Activated CD4-positive, alpha-beta T cell treated with anti-CD3 and anti-CD28 coated beads, Interleukin-2, amount 50 U/mL, for 16 hours (primary cell): Measurements from ENCODE around the gene HTR5A.
"Not testable (repeated sequence)": the region's sequence is repeated elsewhere in the genome, so short reads cannot be mapped to it uniquely, and the experiment has no call there.

Source experiments
- DNase-seq: peaks from one replicate; pipeline ENCODE4 v3.0.0-alpha.2; 2020

HTR5A gene

GRCh38 chr7:155069992-155070751 lies at the start of gene HTR5A:
HTR5A (plus strand) TSS chr7:155070324; CDS start chr7:155070900, 576 bp downstream.
- DNase-seq: peak; percentile 80

GRCh38 chr7:155020996-155021395 lies 49.1 kb upstream of the HTR5A start:
- DNase-seq: no peak

- no peak for DNase-seq
Measured at GRCh38 chr7:155021699-155022145, 48.4 kb upstream of the HTR5A start.

GRCh38 chr7:155027879-155028278 lies 42.2 kb upstream of the HTR5A start:
- DNase-seq: no peak

- DNase-seq: no peak
Measured at GRCh38 chr7:155032978-155033377, 37.1 kb upstream of the HTR5A start.

- DNase-seq: not testable (repeated sequence)
Measured at GRCh38 chr7:155034495-155034894, 35.6 kb upstream of the HTR5A start.

GRCh38 chr7:155038335-155038734 lies 31.8 kb upstream of the HTR5A start:
- no peak for DNase-seq

- no peak for DNase-seq
Measured at GRCh38 chr7:155043756-155044155, 26.4 kb upstream of the HTR5A start.

GRCh38 chr7:155048006-155048405 lies 22.1 kb upstream of the HTR5A start:
- no peak for DNase-seq

GRCh38 chr7:155051355-155051754 lies 18.8 kb upstream of the HTR5A start:
- DNase-seq: no peak

GRCh38 chr7:155053002-155053401 lies 17.1 kb upstream of the HTR5A start:
- no peak for DNase-seq

GRCh38 chr7:155054761-155055160 lies 15.4 kb upstream of the HTR5A start:
- DNase-seq: no peak

GRCh38 chr7:155057076-155057475 lies 13.0 kb upstream of the HTR5A start:
- no peak for DNase-seq

- DNase-seq: no peak
Measured at GRCh38 chr7:155058896-155059295, 11.2 kb upstream of the HTR5A start.

GRCh38 chr7:155059703-155060102 lies 10.4 kb upstream of the HTR5A start:
- no peak for DNase-seq

- DNase-seq: no peak
Measured at GRCh38 chr7:155062411-155062810, 7.7 kb upstream of the HTR5A start.

- DNase-seq: no peak
Measured at GRCh38 chr7:155064186-155064585, 5.9 kb upstream of the HTR5A start.

- DNase-seq: no peak
Measured at GRCh38 chr7:155066417-155066950, 3.6 kb upstream of the HTR5A start.

- DNase-seq: no peak
Measured at GRCh38 chr7:155071121-155071651, 1.1 kb downstream of the HTR5A start.

GRCh38 chr7:155071916-155072571 lies 1.9 kb downstream of the HTR5A start:
- no peak for DNase-seq

GRCh38 chr7:155073922-155074321 lies 3.8 kb downstream of the HTR5A start:
- no peak for DNase-seq

- DNase-seq: no peak
Measured at GRCh38 chr7:155084021-155084420, 13.9 kb downstream of the HTR5A start.

GRCh38 chr7:155084969-155085368 lies 14.8 kb downstream of the HTR5A start:
- DNase-seq: peak; percentile 44

- DNase-seq: peak; percentile 72
Measured at GRCh38 chr7:155090684-155091083, 20.6 kb downstream of the HTR5A start.
